SK-N-SH treated with all-trans-retinoic acid at 6 μM for 48 hours (cell line): Measurements from ENCODE around the gene ABCG5.

Source experiments
- ATAC-seq: fragments of 200-7000 bp; cut with Tn5 transposase; 3 replicates; pipeline ENCODE4 v1.9.1; 2020; ENCODE audit warnings: mild to moderate bottlenecking, moderate library complexity
- ARNTL ChIP-seq: fragments of 450-650 bp; formaldehyde crosslinking; IDR thresholded peaks from 2 replicates; pipeline ENCODE4 v1.5.0; 2020; ENCODE audit warnings: low read depth, mild to moderate bottlenecking, moderate library complexity, borderline replicate concordance
- BACH2 ChIP-seq: fragments of 250-450 bp; sonication (Bioruptor Pico); IDR thresholded peaks from 2 replicates; pipeline ENCODE4 v1.9.0; 2021; ENCODE audit warnings: mild to moderate bottlenecking, borderline replicate concordance
- CSDC2 ChIP-seq: fragments of 250-450 bp; sonication (Bioruptor Pico); IDR thresholded peaks from 2 replicates; pipeline ENCODE4 v1.5.0; 2020; ENCODE audit warnings: mild to moderate bottlenecking, moderate library complexity
- ESRRG ChIP-seq: fragments of 250-450 bp; sonication (Bioruptor Pico); IDR thresholded peaks from 2 replicates; pipeline ENCODE4 v1.6.1; 2021; ENCODE audit warnings: mild to moderate bottlenecking
- GLIS3 ChIP-seq: fragments of 250-450 bp; sonication (Bioruptor Pico); IDR thresholded peaks from 2 replicates; pipeline ENCODE4 v1.5.0; 2020; ENCODE audit warnings: mild to moderate bottlenecking, moderate library complexity
- ISL1 ChIP-seq: fragments of 250-450 bp; sonication (Bioruptor Pico); IDR thresholded peaks from 2 replicates; pipeline ENCODE4 v2.1.2; 2022; ENCODE audit warnings: mild to moderate bottlenecking, moderate library complexity
- OSR1 ChIP-seq: fragments of 250-450 bp; sonication (Bioruptor Pico); IDR thresholded peaks from 2 replicates; pipeline ENCODE4 v1.8.0; 2022; ENCODE audit warnings: moderate library complexity, mild to moderate bottlenecking, inconsistent platforms
- RARB ChIP-seq: fragments of 250-450 bp; sonication (Bioruptor Pico); IDR thresholded peaks from 2 replicates; pipeline ENCODE4 v1.8.0; 2021; ENCODE audit warnings: mild to moderate bottlenecking, moderate library complexity
- SNAI2 ChIP-seq: fragments of 250-450 bp; sonication (Bioruptor Pico); IDR thresholded peaks from 2 replicates; pipeline ENCODE4 v1.5.0; 2020; ENCODE audit warnings: mild to moderate bottlenecking, moderate library complexity
- TCF4 ChIP-seq: fragments of 250-450 bp; sonication (Bioruptor Pico); IDR thresholded peaks from 2 replicates; pipeline ENCODE4 v1.8.0; 2021; ENCODE audit warnings: mild to moderate bottlenecking, moderate library complexity, borderline replicate concordance
- TOX ChIP-seq: fragments of 250-450 bp; sonication (Bioruptor Pico); IDR thresholded peaks from 2 replicates; pipeline ENCODE4 v1.8.0; 2021; ENCODE audit warnings: mild to moderate bottlenecking, moderate library complexity, borderline replicate concordance
- ZC3H10 ChIP-seq: fragments of 250-450 bp; sonication (Bioruptor Pico); IDR thresholded peaks from 2 replicates; pipeline ENCODE4 v1.5.1; 2021; ENCODE audit warnings: mild to moderate bottlenecking, moderate library complexity
- ZFP3 ChIP-seq: fragments of 250-450 bp; sonication (Bioruptor Pico); IDR thresholded peaks from 2 replicates; pipeline ENCODE4 v1.5.0; 2020; ENCODE audit warnings: mild to moderate bottlenecking, moderate library complexity
- ZFP30 ChIP-seq: fragments of 450-650 bp; formaldehyde crosslinking; IDR thresholded peaks from 2 replicates; pipeline ENCODE4 v1.5.0; 2022; ENCODE audit warnings: mild to moderate bottlenecking, moderate library complexity
- ZNF565 ChIP-seq: fragments of 450-650 bp; formaldehyde crosslinking; conservative IDR thresholded peaks from 2 replicates; pipeline ENCODE4 v1.5.0; 2020; ENCODE audit warnings: low read depth, mild to moderate bottlenecking, moderate library complexity
- ZNF70 ChIP-seq: fragments of 450-650 bp; formaldehyde crosslinking; IDR thresholded peaks from 2 replicates; pipeline ENCODE4 v1.5.0; 2020; ENCODE audit warnings: mild to moderate bottlenecking, moderate library complexity
- ZNF8 ChIP-seq: fragments of 450-650 bp; formaldehyde crosslinking; IDR thresholded peaks from 2 replicates; pipeline ENCODE4 v1.5.0; 2020; ENCODE audit warnings: mild to moderate bottlenecking, moderate library complexity
- TF ChIP-seq, protein P1 (sequence below): fragments of 250-450 bp; sonication (Bioruptor Pico); IDR thresholded peaks from 2 replicates; pipeline ENCODE4 v1.8.0; 2020; ENCODE audit warnings: mild to moderate bottlenecking, moderate library complexity, borderline replicate concordance
- TF ChIP-seq, protein P2 (sequence below): fragments of 250-450 bp; sonication (Bioruptor Pico); IDR thresholded peaks from 2 replicates; pipeline ENCODE4 v1.5.1; 2020; ENCODE audit warnings: low read depth, mild to moderate bottlenecking, moderate library complexity
- TF ChIP-seq, protein P3 (sequence below): fragments of 250-450 bp; sonication (Bioruptor Pico); IDR thresholded peaks from 2 replicates; pipeline ENCODE4 v1.5.0; 2020; ENCODE audit warnings: mild to moderate bottlenecking, moderate library complexity
- TF ChIP-seq, protein P4 (sequence below): fragments of 250-450 bp; sonication (Bioruptor Pico); IDR thresholded peaks from 2 replicates; pipeline ENCODE4 v1.8.0; 2021; ENCODE audit warnings: low read depth, mild to moderate bottlenecking, moderate library complexity, borderline replicate concordance
- TF ChIP-seq, protein P5 (sequence below): fragments of 250-450 bp; sonication (Bioruptor Pico); IDR thresholded peaks from 2 replicates; pipeline ENCODE4 v1.5.1; 2021; ENCODE audit warnings: mild to moderate bottlenecking, moderate library complexity

The ABCG5 gene

DNA sequence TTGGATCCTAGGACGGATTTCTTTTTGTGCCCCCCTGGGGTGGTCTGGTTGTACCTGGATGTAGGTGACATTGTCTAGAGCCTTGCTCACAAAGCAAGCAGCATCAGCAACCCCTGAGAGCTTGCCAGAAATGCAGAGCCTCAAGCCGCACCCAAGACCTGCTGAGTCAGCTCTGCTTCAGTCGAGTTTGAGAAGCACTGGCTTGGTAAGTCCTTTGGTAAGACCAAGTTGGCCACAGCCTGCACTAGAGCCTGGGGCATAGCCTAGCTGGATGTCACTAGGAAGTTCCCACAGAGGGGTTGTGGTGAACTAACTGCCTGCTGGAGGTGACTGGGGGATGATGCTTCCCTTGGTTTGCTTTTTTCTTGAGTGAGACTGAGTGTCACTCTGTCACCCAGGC is 6.2 kb downstream of the ABCG5 start:
- TF ChIP-seq ISL1 (CRISPR knock-in tag) (no peak), ZFP3 (CRISPR knock-in tag) (no peak), CSDC2 (CRISPR knock-in tag) (no peak), ZNF565 (CRISPR knock-in tag) (no peak)
- TF ChIP-seq, all 23 proteins: peak for 0
- ATAC-seq = no peak

DNA sequence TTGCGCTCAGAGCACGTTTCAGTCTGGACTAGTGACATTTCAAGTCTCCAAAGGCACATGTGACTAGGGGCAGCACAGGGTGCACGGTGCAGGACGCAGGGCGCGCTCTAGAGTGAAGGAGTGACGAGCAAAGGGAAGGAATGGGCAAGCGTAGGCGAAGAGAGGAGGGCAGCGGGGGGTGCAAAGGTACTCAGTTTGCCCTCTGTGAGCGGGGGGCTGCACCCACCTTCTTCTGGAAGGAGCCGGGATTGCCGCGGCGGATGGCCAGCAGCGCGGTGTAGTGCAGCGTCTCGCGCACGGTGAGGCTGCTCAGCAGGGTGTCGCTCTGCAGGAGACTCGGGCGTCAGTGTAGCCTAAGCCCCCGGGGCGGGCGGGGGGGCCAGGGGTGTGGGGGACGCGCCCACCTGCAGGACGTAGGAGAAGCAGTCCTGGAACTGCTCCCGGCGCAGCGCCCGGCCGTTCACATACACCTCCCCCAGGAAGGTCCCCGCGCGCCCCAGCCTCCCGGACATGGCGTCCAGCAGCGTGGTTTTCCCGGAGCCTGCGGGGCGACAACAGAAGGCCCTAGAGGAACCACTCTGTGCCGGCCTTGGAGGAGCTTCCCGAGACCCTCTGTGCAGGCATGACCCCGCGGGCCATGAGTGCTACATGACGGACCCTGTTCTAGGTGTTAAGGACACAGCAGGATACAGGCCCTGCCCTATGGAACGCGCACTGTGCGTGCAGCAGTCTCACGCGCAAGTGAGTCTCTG is 6.9 kb downstream of the ABCG5 start:
- no peak for TF ChIP-seq ZFP3 (CRISPR knock-in tag)
- no peak for TF ChIP-seq RARB (CRISPR knock-in tag)
- TF ChIP-seq, protein P1, sequence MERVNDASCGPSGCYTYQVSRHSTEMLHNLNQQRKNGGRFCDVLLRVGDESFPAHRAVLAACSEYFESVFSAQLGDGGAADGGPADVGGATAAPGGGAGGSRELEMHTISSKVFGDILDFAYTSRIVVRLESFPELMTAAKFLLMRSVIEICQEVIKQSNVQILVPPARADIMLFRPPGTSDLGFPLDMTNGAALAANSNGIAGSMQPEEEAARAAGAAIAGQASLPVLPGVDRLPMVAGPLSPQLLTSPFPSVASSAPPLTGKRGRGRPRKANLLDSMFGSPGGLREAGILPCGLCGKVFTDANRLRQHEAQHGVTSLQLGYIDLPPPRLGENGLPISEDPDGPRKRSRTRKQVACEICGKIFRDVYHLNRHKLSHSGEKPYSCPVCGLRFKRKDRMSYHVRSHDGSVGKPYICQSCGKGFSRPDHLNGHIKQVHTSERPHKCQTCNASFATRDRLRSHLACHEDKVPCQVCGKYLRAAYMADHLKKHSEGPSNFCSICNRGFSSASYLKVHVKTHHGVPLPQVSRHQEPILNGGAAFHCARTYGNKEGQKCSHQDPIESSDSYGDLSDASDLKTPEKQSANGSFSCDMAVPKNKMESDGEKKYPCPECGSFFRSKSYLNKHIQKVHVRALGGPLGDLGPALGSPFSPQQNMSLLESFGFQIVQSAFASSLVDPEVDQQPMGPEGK (CRISPR knock-in tag) = no peak
- TF ChIP-seq ZC3H10 = no peak
- TF ChIP-seq, protein P2, sequence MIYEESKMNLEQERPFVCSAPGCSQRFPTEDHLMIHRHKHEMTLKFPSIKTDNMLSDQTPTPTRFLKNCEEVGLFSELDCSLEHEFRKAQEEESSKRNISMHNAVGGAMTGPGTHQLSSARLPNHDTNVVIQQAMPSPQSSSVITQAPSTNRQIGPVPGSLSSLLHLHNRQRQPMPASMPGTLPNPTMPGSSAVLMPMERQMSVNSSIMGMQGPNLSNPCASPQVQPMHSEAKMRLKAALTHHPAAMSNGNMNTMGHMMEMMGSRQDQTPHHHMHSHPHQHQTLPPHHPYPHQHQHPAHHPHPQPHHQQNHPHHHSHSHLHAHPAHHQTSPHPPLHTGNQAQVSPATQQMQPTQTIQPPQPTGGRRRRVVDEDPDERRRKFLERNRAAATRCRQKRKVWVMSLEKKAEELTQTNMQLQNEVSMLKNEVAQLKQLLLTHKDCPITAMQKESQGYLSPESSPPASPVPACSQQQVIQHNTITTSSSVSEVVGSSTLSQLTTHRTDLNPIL (CRISPR knock-in tag) = no peak
- TF ChIP-seq ISL1 (CRISPR knock-in tag) = no peak
- no peak for TF ChIP-seq TCF4 (CRISPR knock-in tag)
- no peak for TF ChIP-seq SNAI2 (CRISPR knock-in tag)
- TF ChIP-seq, protein P3, sequence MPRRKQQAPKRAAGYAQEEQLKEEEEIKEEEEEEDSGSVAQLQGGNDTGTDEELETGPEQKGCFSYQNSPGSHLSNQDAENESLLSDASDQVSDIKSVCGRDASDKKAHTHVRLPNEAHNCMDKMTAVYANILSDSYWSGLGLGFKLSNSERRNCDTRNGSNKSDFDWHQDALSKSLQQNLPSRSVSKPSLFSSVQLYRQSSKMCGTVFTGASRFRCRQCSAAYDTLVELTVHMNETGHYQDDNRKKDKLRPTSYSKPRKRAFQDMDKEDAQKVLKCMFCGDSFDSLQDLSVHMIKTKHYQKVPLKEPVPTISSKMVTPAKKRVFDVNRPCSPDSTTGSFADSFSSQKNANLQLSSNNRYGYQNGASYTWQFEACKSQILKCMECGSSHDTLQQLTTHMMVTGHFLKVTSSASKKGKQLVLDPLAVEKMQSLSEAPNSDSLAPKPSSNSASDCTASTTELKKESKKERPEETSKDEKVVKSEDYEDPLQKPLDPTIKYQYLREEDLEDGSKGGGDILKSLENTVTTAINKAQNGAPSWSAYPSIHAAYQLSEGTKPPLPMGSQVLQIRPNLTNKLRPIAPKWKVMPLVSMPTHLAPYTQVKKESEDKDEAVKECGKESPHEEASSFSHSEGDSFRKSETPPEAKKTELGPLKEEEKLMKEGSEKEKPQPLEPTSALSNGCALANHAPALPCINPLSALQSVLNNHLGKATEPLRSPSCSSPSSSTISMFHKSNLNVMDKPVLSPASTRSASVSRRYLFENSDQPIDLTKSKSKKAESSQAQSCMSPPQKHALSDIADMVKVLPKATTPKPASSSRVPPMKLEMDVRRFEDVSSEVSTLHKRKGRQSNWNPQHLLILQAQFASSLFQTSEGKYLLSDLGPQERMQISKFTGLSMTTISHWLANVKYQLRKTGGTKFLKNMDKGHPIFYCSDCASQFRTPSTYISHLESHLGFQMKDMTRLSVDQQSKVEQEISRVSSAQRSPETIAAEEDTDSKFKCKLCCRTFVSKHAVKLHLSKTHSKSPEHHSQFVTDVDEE (CRISPR knock-in tag) = no peak
- TF ChIP-seq BACH2 (CRISPR knock-in tag) = no peak
- TF ChIP-seq, protein P4, sequence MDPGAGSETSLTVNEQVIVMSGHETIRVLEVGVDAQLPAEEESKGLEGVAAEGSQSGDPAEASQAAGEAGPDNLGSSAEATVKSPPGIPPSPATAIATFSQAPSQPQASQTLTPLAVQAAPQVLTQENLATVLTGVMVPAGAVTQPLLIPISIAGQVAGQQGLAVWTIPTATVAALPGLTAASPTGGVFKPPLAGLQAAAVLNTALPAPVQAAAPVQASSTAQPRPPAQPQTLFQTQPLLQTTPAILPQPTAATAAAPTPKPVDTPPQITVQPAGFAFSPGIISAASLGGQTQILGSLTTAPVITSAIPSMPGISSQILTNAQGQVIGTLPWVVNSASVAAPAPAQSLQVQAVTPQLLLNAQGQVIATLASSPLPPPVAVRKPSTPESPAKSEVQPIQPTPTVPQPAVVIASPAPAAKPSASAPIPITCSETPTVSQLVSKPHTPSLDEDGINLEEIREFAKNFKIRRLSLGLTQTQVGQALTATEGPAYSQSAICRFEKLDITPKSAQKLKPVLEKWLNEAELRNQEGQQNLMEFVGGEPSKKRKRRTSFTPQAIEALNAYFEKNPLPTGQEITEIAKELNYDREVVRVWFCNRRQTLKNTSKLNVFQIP (CRISPR knock-in tag) = no peak
- TF ChIP-seq ZFP30 (CRISPR knock-in tag) = no peak
- no peak for TF ChIP-seq ZNF8 (CRISPR knock-in tag)
- TF ChIP-seq ZNF70 (CRISPR knock-in tag) = no peak
- ATAC-seq = peak; percentile 82

DNA sequence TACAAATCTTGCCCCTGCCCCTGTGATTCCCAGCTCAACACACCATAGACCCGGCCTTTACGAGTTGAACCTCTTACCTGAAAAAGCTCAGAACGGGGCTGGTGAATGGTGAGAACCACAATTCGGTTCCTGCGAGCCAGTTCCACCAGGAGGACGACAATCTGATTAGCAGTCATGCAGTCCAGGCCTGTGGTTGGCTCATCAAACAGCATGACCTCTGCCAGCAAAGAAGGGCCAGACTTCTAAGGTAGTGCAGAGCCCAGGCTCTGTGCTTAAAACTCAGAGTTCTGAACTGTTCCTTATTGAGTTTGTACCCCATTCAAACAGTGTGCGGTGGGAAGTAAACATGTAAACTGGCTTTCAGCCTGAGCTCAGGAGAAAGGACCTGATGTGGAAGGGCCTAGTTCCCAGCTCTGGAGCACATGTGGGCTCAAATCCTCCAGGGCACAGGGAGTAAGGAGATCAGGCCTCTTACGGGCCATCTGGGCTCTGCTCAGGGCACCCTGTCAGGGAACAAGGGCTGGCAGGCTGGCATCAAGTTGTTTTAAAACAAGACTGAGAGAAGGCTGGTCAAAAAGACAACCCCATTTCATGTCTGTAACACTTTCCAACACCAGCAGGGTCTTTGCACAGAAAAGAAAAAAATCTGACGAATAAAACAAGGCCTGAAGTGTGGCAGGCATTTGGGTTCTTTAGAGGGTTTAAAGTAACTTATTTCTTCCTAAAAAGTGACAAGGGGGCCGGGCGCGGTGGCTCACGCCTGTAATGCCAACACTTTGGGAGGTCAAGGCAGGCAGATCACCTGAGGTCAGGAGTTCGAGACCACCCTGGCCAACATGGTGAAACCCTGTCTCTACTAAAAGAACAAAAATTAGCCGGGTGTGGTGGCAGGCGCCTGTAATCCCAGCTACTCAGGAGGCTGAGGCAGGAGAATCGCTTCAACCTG is 12.1 kb downstream of the ABCG5 start:
- ATAC-seq = no peak
- TF ChIP-seq ZC3H10 (no peak), ZNF565 (CRISPR knock-in tag) (no peak), ZNF8 (CRISPR knock-in tag) (no peak), TOX (CRISPR knock-in tag) (no peak), ZFP30 (CRISPR knock-in tag) (no peak), ARNTL (CRISPR knock-in tag) (no peak), TCF4 (CRISPR knock-in tag) (no peak), OSR1 (CRISPR knock-in tag) (no peak), GLIS3 (CRISPR knock-in tag) (no peak), CSDC2 (CRISPR knock-in tag) (no peak), SNAI2 (CRISPR knock-in tag) (no peak), ESRRG (CRISPR knock-in tag) (no peak)
- TF ChIP-seq, protein P5, sequence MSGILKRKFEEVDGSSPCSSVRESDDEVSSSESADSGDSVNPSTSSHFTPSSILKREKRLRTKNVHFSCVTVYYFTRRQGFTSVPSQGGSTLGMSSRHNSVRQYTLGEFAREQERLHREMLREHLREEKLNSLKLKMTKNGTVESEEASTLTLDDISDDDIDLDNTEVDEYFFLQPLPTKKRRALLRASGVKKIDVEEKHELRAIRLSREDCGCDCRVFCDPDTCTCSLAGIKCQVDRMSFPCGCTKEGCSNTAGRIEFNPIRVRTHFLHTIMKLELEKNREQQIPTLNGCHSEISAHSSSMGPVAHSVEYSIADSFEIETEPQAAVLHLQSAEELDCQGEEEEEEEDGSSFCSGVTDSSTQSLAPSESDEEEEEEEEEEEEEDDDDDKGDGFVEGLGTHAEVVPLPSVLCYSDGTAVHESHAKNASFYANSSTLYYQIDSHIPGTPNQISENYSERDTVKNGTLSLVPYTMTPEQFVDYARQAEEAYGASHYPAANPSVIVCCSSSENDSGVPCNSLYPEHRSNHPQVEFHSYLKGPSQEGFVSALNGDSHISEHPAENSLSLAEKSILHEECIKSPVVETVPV (CRISPR knock-in tag) = no peak
- TF ChIP-seq, protein P2 (CRISPR knock-in tag) = no peak
